Mesenchymal stem cell (in vitro differentiated cells and primary cell): Measurements from ENCODE around the gene TMEM120A.

Experiments
- DNase-seq: peaks from one replicate; pipeline ENCODE4 v3.0.0-alpha.2; 2013
- H2AFZ ChIP-seq: one replicate; pipeline ENCODE4 v1.6.1; 2013; ENCODE audit warnings: low read depth, mild to moderate bottlenecking, control low read depth, inconsistent platforms, low read length, moderate library complexity
- H2AK5ac ChIP-seq: 2 replicates; pipeline ENCODE4 v1.6.1; 2013; ENCODE audit warnings: low read length, moderate library complexity, mild to moderate bottlenecking, inconsistent platforms; ENCODE audit not compliant: severe bottlenecking
- H2BK120ac ChIP-seq: one replicate; pipeline ENCODE4 v1.6.1; 2013; ENCODE audit warnings: low read depth, mild to moderate bottlenecking, inconsistent platforms, low read length, moderate library complexity
- H2BK12ac ChIP-seq, 2 experiments: one replicate each; pipeline ENCODE4 v1.6.1; 2013; ENCODE audit warnings: inconsistent platforms in 2 of 2, low read length in 2 of 2, mild to moderate bottlenecking in 2 of 2, moderate library complexity in 2 of 2, control low read depth in 1 of 2
- H2BK15ac ChIP-seq: one replicate; pipeline ENCODE4 v1.6.1; 2013; ENCODE audit warnings: mild to moderate bottlenecking, low read depth, inconsistent platforms; ENCODE audit not compliant: poor library complexity, severe bottlenecking
- H2BK5ac ChIP-seq: 2 replicates; pipeline ENCODE4 v1.6.1; 2013; ENCODE audit warnings: low read depth, mild to moderate bottlenecking, low read length, control low read depth, inconsistent platforms; ENCODE audit not compliant: poor library complexity, severe bottlenecking
- H3K14ac ChIP-seq, 2 experiments: one replicate each; pipeline ENCODE4 v1.6.1; 2013; ENCODE audit warnings: inconsistent platforms in 2 of 2, low read length in 2 of 2, control low read depth in 1 of 2, mild to moderate bottlenecking in 1 of 2, moderate library complexity in 1 of 2
- H3K18ac ChIP-seq, 2 experiments: one replicate each; pipeline ENCODE4 v1.6.1; 2013; ENCODE audit warnings: inconsistent platforms in 2 of 2, low read length in 2 of 2, control low read depth in 1 of 2, low read depth in 1 of 2, mild to moderate bottlenecking in 1 of 2
- H3K23ac ChIP-seq, 2 experiments: one replicate each; pipeline ENCODE4 v1.6.1; 2013; ENCODE audit warnings: inconsistent platforms in 2 of 2, low read length in 2 of 2, mild to moderate bottlenecking in 2 of 2, moderate library complexity in 2 of 2, control low read depth in 1 of 2
- H3K27ac ChIP-seq: 2 replicates; pipeline ENCODE4 v1.5.1; 2013; ENCODE audit warnings: mild to moderate bottlenecking, moderate library complexity, low read length, control low read depth, inconsistent platforms; ENCODE audit not compliant: poor library complexity, severe bottlenecking
- H3K27me3 ChIP-seq, 2 experiments: 2 replicates each; pipeline versions ENCODE4 v1.6.1 to v1.7.0; 2013; ENCODE audit warnings: low read length in 2 of 2, mild to moderate bottlenecking in 2 of 2, moderate library complexity in 2 of 2, control low read depth in 1 of 2, inconsistent platforms in 1 of 2; ENCODE audit not compliant: control insufficient read depth in 1 of 2, insufficient read depth in 1 of 2
- H3K36me3 ChIP-seq, 2 experiments: 2 replicates each; pipeline versions ENCODE4 v1.6.1 to v1.7.0; 2013; ENCODE audit warnings: low read length in 2 of 2, control low read depth in 1 of 2, inconsistent platforms in 1 of 2, low read depth in 1 of 2, mild to moderate bottlenecking in 1 of 2; ENCODE audit not compliant: insufficient read depth in 2 of 2, control insufficient read depth in 1 of 2
- H3K4ac ChIP-seq, 2 experiments: one replicate each; pipeline ENCODE4 v1.6.1; 2013; ENCODE audit warnings: inconsistent platforms in 2 of 2, low read length in 2 of 2, mild to moderate bottlenecking in 2 of 2, moderate library complexity in 2 of 2, control low read depth in 1 of 2, low read depth in 1 of 2
- H3K4me1 ChIP-seq: 2 replicates; pipeline ENCODE4 v1.6.1; 2013; ENCODE audit warnings: low read depth, low read length, control low read depth; ENCODE audit not compliant: control insufficient read depth, insufficient read depth
- H3K4me2 ChIP-seq: 2 replicates; pipeline ENCODE4 v1.6.1; 2013; ENCODE audit warnings: low read length, mild to moderate bottlenecking, inconsistent platforms; ENCODE audit not compliant: poor library complexity, severe bottlenecking
- H3K4me3 ChIP-seq, 2 experiments: 2 replicates each; pipeline versions ENCODE4 v1.5.1 to v1.7.0; 2013; ENCODE audit warnings: low read length in 2 of 2, mild to moderate bottlenecking in 2 of 2, control low read depth in 1 of 2, low read depth in 1 of 2; ENCODE audit not compliant: insufficient read depth in 1 of 2
- H3K79me1 ChIP-seq: replicated peaks from 2 replicates; pipeline ENCODE4 v1.6.1; 2013; ENCODE audit warnings: mild to moderate bottlenecking, control low read depth, low read length, inconsistent platforms; ENCODE audit not compliant: poor library complexity, severe bottlenecking
- H3K9ac ChIP-seq: 2 replicates; pipeline ENCODE4 v1.7.0; 2013; ENCODE audit warnings: mild to moderate bottlenecking, low read length, moderate library complexity
- H3K9me3 ChIP-seq: 2 replicates; pipeline ENCODE4 v1.7.0; 2013; ENCODE audit warnings: mild to moderate bottlenecking, low read length; ENCODE audit not compliant: control insufficient read depth
- H4K8ac ChIP-seq: one replicate; pipeline ENCODE4 v1.6.1; 2013; ENCODE audit warnings: inconsistent platforms, mild to moderate bottlenecking, low read length, moderate library complexity
- H4K91ac ChIP-seq: one replicate; pipeline ENCODE4 v1.6.1; 2013; ENCODE audit warnings: mild to moderate bottlenecking, low read length, inconsistent platforms
- WGBS: methylation state at CpG from one replicate; pipeline ENCODE4 v1.1.7; 2013; ENCODE audit warnings: mixed read lengths; 5-methylcytosine and 5-hydroxymethylcytosine counted together

The TMEM120A gene

GRCh38 chr7:75982306-75983064, 11.9 kb downstream of the TMEM120A start:
- DNase-seq = no peak
- Histone ChIP-seq H3K4me1 (peaks cover 21% of the 10 kb centered on the region), H3K9me3 (no peaks in the 10 kb centered on the region), H3K14ac (no peak overlapping the region), H3K23ac (no peak overlapping the region), H3K27ac (no peak overlapping the region), H2BK5ac (no peak overlapping the region), H3K4ac (no peak overlapping the region), H2BK15ac (no peak overlapping the region), H3K36me3 (peaks cover 82 to 85% of the 10 kb centered on the region in 2 experiments), H3K4me3 (no peak overlapping the region), H3K27me3 (no peaks in the 10 kb centered on the region), H2BK120ac (no peak overlapping the region), H3K18ac (no peak overlapping the region), H4K91ac (no peak overlapping the region), H2AK5ac (peak overlapping the region; percentile 20), H3K4me2 (no peak overlapping the region), H2AFZ (no peak overlapping the region), H4K8ac (no peak overlapping the region), H3K79me1 (no peaks in the 10 kb centered on the region), H2BK12ac (no peak overlapping the region), H3K9ac (no peak overlapping the region)
- 96% methylated on average over 22 of the region's 22 CpGs for WGBS

- Histone ChIP-seq H2BK12ac (no peak overlapping the region), H3K4ac (no peak overlapping the region), H2BK5ac (no peak overlapping the region), H3K4me2 (no peak overlapping the region), H3K23ac (no peak overlapping the region), H4K8ac (no peak overlapping the region), H3K9ac (no peak overlapping the region), H3K4me1 (peaks cover 21% of the 10 kb centered on the region), H3K9me3 (no peaks in the 10 kb centered on the region), H4K91ac (no peak overlapping the region), H2BK120ac (no peak overlapping the region), H2BK15ac (no peak overlapping the region), H3K4me3 (no peak overlapping the region), H3K27me3 (no peaks in the 10 kb centered on the region), H3K79me1 (no peaks in the 10 kb centered on the region), H3K36me3 (peaks cover 74 to 77% of the 10 kb centered on the region in 2 experiments), H3K14ac (no peak overlapping the region), H2AFZ (no peak overlapping the region), H3K27ac (no peak overlapping the region), H2AK5ac (no peak overlapping the region), H3K18ac (no peak overlapping the region)
- no peak for DNase-seq
- 94% methylated on average over 38 of the region's 38 CpGs for WGBS
Measured at GRCh38 chr7:75981453-75982305, 12.7 kb downstream of the TMEM120A start.

GRCh38 chr7:75981203-75981452, 13.3 kb downstream of the TMEM120A start:
- Histone ChIP-seq H4K8ac (no peak overlapping the region), H3K4ac (no peak overlapping the region), H3K27ac (no peak overlapping the region), H2AK5ac (no peak overlapping the region), H2BK120ac (no peak overlapping the region), H3K9ac (no peak overlapping the region), H3K4me1 (peaks cover 21% of the 10 kb centered on the region), H3K9me3 (no peaks in the 10 kb centered on the region), H3K23ac (no peak overlapping the region), H4K91ac (no peak overlapping the region), H3K4me3 (no peak overlapping the region), H3K27me3 (no peaks in the 10 kb centered on the region), H2BK15ac (no peak overlapping the region), H3K79me1 (no peaks in the 10 kb centered on the region), H2AFZ (no peak overlapping the region), H3K36me3 (peaks cover 69 to 71% of the 10 kb centered on the region in 2 experiments), H2BK12ac (no peak overlapping the region), H3K4me2 (no peak overlapping the region), H3K18ac (no peak overlapping the region), H3K14ac (no peak overlapping the region), H2BK5ac (no peak overlapping the region)
- no peak for DNase-seq
- WGBS = 90% methylated on average over 12 of the region's 12 CpGs

GRCh38 chr7:75980430-75981202, 13.8 kb downstream of the TMEM120A start:
- peak overlapping the region; percentile 18 for H4K91ac ChIP-seq
- no peak overlapping the region for H3K9ac ChIP-seq
- H3K4me3 ChIP-seq = no peak overlapping the region
- no peak overlapping the region for H3K18ac ChIP-seq
- no peak overlapping the region for H2BK120ac ChIP-seq
- no peak overlapping the region for H2BK15ac ChIP-seq
- H2BK5ac ChIP-seq = no peak overlapping the region
- no peak overlapping the region for H3K23ac ChIP-seq
- H3K14ac ChIP-seq = no peak overlapping the region
- no peak overlapping the region for H4K8ac ChIP-seq
- no peak overlapping the region for H2AK5ac ChIP-seq
- H3K79me1 ChIP-seq = no peaks in the 10 kb centered on the region
- 88% methylated on average over 29 of the region's 29 CpGs for WGBS
- H3K4me2 ChIP-seq = no peak overlapping the region
- H3K36me3 ChIP-seq = peaks cover 64 to 66% of the 10 kb centered on the region in 2 experiments
- H2AFZ ChIP-seq = no peak overlapping the region
- no peak overlapping the region for H2BK12ac ChIP-seq
- H3K27ac ChIP-seq = no peak overlapping the region
- H3K27me3 ChIP-seq = no peaks in the 10 kb centered on the region
- no peak for DNase-seq
- no peak overlapping the region for H3K4ac ChIP-seq
- peaks cover 21% of the 10 kb centered on the region for H3K4me1 ChIP-seq
- no peaks in the 10 kb centered on the region for H3K9me3 ChIP-seq
